Right kidney (tissue), 1 donor: Measurements from ENCODE around the gene RPS3.
A peak's percentile ranks its signal among the peaks of the same experiment; 100 is the strongest.
"Not testable (repeated sequence)": the region's sequence is repeated elsewhere in the genome, so short reads cannot be mapped to it uniquely, and the experiment has no call there.

Source experiments
- DNase-seq: peaks from one replicate; pipeline ENCODE4 v3.0.0-alpha.2; 2016

Gene RPS3

GRCh38 chr11:75373201-75373600 is 26.1 kb upstream of the RPS3 start:
- no peak for DNase-seq

DNA sequence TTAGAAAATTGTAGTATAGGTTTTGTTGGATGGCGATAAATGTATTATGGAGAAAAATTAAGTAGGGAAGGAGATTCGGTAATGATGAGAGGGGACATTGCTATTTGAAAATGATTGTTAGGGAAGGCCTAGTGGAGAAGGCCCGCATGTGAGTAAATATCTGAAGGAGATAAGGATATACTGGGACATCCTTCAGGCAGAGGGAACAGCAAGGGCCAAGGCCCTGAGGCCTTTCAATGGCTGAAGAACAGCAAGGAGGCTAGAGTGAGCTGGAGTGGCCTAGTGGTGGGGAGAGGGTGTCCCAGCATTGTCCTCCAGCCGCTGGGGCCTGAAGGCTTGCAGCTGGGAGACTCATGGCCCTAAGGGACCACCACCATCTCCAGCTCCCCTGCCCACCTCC is 24.7 kb upstream of the RPS3 start:
- DNase-seq = no peak

DNA sequence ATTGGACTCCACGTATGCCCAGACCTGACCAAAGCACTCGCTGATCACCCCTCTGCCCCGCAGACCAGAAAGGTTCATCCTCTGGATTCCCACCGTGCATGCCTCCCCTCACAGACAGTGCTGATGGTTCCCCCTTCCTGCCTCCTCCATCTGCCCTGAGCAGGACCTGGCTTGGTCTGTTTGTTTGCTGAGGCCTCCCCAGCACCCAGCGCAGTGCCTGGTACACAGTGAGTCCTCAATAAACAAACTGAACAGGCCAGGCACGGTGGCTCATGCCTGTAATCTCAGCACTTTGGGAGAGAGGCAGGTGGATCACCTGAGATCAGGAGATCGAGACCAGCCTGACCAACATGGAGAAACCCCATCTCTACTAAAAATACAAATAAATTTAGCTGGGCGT is 23.7 kb upstream of the RPS3 start:
- DNase-seq = no peak

- DNase-seq = no peak
These were observed 23.1 kb upstream of the RPS3 start for GRCh38 chr11:75376175-75376574.

DNA sequence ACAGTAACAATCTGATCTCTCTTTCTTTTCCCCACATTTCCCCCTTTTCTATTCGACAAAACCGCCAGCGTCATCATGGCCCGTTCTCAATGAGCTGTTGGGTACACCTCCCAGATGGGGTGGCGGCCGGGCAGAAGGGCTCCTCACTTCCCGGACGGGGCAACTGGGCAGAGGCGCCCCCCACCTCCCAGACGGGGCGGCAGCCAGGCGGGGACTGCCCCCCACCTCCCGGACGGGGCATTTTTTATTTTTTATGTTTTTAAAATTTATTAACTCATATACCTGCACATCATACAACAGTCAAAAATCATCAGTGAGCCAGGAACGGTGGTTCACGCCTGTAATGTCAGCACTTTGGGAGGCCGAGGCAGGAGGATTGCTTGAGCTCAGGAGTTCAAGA is 20.5 kb upstream of the RPS3 start:
- DNase-seq = not testable (repeated sequence)

DNA sequence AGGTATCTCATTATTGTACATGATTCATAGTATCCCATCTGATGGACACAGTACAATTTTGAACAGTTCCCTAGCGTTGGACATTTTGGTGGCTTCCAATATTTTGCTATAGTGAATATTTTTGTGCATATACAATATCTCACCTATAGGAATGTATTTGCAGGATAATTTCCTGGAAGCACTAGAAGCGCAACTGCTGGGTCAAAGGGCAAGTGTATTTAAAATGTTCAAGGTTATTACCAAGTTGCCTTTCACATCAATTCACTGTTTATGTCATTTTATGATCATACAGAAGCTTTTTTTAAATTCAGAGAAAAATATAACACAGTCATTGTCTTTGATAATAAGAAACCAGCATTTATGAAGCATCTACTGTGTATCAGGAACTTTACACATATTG is 19.1 kb upstream of the RPS3 start:
- DNase-seq = no peak

GRCh38 chr11:75380716-75381420 is 18.4 kb upstream of the RPS3 start:
- no peak for DNase-seq

GRCh38 chr11:75383246-75383645 is 16.1 kb upstream of the RPS3 start:
- no peak for DNase-seq

GRCh38 chr11:75384438-75385080 is 14.8 kb upstream of the RPS3 start:
- DNase-seq = peak; percentile 76

DNA sequence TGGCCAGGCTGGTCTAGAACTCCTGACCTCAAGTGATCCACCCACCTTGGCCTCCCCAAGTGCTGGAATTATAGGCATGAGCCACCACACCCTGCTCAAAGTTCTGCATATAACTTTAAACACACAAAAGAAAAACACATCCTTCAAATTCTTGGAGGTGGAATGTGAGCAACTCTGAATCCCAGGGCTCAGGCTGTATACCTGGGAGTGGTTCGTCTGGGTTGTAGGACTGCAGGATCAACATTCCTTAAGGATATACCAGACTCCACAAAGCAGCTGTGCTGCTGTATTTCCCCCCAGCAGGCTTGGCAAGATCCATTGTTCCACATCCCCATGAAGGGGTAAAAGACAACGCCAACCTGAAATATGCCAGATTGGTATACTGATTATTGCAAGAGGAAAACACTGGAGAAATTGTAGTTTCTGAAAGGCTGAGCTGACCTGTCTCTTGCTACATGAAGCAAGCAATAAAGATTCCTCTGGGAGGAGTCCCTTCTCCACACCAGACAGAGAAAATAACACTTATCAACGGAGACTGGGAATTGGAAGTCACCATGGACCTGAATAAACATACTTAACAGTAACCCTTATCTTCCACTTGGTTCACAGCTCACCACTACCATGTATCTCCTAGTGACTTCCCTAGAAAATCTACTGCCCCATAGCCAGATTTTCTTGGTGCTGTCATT is 12.2 kb upstream of the RPS3 start:
- no peak for DNase-seq

- DNase-seq = no peak
These were observed 11.5 kb upstream of the RPS3 start for GRCh38 chr11:75387736-75388294.

- DNase-seq = peak; percentile 69
These were observed 10.7 kb upstream of the RPS3 start for GRCh38 chr11:75388386-75389275.

- no peak for DNase-seq
These were observed 10.1 kb upstream of the RPS3 start for GRCh38 chr11:75389276-75389605.

DNA sequence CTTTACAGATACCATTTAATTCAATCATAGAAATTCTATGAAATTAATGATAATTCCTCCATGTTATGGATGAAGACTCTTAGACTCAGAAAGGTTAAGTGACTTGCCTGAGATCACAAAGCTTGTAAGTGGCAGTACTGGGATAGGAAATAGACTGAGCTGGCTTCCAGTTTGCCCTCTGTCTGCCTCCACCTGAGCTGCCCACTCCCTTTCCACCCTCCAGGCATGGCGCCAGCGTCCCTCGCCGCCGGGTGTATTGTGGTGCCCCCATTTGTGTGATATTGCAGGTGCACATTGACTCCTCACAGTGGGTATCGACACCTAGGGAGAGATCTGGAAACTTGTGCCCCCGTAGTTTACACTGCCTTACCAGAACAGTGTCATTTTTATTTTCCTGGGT is 9.4 kb upstream of the RPS3 start:
- DNase-seq = no peak

DNA sequence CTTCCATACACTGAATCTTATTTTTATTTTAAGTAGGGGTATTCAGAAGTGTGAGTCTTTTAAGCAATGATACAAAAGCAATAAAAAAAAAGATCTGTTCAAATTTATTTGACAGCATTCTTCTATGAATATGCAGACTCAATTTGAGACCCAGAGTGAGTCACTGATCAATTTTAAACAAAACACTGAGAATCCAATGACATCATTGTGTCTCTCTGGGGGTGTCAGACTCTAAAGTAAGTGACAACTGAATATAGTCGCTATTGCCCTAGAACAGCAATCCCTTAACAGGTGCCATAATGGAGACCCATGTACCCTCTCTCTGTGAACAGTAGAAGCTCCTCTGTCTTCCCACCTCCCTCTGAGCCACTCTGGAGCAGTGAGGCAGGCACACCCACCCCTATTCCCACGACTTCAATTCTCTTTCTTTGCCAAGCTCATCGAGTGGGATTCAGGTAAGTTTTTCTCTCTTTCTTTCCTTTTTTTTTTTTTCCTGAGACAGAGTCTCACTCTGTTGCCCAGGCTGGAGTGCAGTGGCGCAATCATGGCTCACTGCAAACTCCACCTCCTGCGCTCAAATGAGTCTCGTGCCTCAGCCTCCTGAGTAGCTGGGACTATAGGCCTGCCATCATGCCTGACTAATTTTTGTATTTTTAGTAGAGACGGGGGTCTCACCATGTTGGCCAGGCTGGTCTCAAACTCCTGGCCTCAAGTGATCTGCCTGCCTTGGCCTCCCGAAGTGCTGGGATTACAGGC is 5.1 kb upstream of the RPS3 start:
- DNase-seq = no peak

DNA sequence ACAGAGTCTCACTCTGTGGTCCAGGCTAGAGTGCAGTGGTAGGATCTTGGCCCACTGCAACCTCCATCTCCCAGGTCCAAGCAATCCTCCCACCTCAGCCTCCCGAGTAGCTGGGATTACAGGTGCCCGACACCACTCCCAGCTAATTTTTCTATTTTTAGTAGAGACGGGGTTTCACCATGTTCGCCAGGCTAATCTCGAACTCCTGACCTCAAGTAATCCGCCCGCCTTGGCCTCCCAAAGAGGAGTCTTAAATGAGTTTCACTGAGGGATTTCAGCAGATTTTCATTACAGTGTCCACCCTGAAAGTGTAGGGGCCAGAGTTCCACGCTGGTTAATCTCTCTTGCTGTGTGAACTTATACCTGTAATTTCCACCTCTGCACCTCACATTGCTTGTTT is 412 bp upstream of the RPS3 start:
- no peak for DNase-seq

DNA sequence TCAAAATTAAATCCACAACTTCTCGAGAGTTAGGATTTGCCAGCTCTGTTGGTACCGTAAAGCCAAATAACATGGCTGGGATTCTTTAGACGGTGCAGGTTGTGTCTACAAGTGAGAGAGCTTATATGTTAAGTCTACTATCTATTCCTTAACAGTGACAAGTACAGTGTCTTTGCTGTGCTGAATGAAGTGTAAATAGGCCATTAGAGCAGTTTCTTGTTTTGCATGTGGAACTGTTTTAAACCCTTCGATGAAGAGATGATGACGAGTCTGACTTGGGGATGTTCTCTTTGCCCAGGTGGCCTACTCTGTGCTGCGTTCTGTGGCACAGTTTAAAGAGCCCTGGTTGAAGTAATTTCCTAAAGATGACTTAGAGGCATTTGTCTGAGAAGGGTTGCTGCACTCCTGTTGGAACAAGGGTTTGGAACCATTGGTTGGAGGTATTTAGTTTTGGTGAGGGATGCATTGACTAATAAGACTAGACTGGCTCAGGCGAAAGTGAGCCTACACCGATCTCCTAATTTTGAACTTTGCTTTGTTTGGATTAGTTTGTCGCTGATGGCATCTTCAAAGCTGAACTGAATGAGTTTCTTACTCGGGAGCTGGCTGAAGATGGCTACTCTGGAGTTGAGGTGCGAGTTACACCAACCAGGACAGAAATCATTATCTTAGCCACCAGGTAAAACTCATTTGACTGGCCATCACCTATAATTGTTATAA is 988 bp downstream of the RPS3 start:
- peak; percentile 51 for DNase-seq

DNA sequence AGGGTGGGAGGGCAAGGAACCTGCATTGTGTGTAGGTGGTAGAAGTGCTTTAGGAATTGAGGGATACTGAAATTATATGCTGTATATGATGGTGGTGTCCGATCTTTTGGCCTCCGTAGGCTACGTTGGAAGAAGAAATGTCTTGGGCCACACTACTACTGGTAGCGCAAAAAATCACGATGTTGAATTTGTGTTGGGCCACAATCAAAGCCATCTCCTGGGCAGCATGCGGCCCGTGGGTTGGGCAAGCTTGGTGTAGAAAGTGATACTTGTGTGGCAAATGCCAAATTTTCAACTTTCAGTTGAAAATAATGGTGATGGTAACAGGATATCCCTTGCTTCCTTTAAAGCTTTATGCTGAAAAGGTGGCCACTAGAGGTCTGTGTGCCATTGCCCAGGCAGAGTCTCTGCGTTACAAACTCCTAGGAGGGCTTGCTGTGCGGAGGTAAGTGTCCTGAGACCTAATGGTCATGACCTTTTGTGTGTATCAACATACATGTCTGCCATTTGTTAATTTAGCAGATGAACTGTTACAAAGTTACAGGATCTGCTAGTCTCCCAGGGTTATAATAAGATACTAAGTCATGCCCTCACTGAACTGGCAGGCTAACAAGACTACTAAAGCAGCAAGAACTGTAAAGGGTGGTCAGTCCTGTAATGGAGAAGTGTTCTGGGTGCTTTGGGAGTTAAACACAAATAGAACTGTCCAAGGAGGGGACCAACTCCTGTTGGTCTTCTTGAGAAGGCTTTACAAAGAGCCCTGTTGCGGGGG is 2.9 kb downstream of the RPS3 start:
- no peak for DNase-seq

- DNase-seq = no peak
These were observed 3.7 kb downstream of the RPS3 start for GRCh38 chr11:75403037-75403436.

- DNase-seq = no peak
These were observed 4.8 kb downstream of the RPS3 start for GRCh38 chr11:75403983-75404658.
